Measurements from ENCODE around the gene BTF3.
"Not testable (repeated sequence)": the region's sequence is repeated elsewhere in the genome, so short reads cannot be mapped to it uniquely, and the experiment has no call there.

GRCh38 chr5:73487257-73487656 is 11.0 kb upstream of the BTF3 start:
- not testable (repeated sequence) for TF ChIP-seq L3MBTL2 (conservative IDR thresholded peaks at IDR 0.05); FOXM1 (IDR thresholded peaks at IDR 0.05; ENCODE audit: borderline replicate concordance); HDGF (IDR thresholded peaks at IDR 0.05; ENCODE audit: borderline replicate concordance)
